ENCODE data around the gene PDE6D.
"Not testable (repeated sequence)": the region's sequence is repeated elsewhere in the genome, so short reads cannot be mapped to it uniquely, and the experiment has no call there.

Gene PDE6D

DNA sequence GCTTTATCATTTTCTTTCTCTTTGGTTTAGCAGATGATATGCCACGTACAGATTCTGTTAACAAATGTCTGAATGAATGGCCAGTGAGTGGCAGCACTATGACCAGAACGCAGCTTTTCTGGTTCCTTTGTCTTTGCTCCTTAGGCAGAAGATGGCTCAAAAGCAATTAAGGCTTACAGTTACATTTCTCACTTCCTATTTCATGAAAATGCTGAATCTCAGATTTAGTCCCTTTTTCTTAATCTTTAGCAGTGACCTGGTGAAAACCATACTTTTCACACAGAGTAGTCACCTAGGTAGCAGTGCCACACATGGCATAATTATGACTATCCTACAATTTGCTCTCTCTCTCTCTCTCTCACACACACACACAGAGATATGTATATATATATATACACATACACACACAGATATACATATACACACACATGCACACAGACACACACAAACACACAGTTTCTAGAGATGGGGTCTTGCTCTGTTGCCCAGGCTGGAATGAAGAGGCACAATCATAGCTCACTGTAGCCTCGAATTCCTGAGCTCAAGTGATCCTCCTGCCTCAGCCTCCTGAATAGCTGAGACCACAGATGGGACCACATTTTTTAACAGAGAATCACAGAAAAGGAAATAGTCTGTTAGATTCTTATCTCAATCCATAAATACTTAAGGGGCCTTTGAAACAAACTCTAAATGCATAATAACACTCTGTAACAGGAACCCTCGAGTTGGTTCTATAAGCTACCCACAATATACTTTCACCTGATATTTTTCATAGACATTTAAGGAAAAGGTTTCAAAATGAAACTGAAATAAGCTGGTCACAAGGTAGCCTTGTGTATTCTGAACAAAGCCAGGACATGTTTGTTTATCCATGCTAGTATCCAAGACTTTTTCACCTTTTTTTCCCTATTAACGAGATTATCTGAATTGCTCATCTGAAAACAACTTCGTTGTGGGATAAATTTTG lies 11.6 kb downstream of the PDE6D start:
- DNase-seq (ENCODE audit: low read depth), result no peak

DNA sequence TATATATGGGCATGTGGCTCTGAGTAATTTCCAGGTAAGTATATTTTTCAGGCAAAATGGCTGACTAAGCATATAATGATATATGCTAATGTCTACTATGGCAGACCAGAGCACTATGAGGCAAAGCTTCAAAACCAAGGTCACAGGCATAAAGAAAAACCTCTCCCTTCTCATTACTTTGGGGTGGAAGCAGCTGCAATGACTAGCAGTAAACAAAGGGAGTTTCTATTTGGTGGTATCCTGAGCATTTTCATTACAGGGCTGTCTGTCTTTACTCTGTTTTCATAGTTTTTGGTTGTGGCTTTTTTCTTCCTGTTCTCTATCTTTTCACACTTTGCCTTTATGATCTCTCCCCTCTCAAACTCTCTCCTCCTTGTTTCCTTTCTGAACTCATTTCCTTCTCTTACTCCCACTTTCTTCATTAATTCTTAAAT lies 15.6 kb downstream of the PDE6D start:
- DNase-seq (ENCODE audit: low read depth), result no peak

DNA sequence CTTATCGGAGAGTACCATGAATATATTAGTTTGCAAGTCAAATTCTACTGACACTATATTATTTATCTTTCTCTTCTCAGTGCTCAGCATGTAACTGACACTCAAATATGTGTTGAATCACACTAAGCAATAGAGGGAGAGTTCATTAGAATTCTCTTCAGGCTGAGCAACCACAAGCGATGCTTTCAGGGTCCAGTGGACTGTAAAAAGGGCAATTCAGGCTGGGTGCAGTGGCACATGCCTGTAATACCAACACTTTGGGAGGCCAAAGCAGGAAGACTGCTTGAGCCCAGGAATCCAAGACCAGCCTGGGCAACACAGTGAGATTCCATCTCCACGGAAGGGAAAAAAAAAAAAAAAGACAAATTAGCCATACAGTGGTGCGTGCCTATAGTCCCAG lies 16.3 kb downstream of the PDE6D start:
- no peak for DNase-seq (ENCODE audit: low read depth)

DNA sequence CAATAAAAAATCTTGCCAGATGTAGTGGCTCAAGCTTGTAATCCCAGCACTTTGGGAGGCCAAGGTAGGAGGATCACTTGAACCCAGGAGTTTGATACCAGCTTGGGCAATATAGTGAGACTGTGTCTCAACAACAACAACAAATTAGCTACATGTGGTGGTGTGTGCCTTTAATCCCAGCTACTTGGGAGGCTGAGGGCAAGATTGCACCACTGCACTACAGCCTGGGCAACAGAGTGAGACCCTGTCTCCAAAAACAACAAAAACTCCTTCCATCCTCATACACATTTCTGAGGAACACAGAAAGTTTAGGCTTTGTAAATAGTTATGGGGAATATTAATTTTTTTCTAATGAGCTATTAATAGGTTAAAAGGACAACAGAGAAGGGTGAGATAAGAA lies 17.0 kb downstream of the PDE6D start:
- DNase-seq (ENCODE audit: low read depth), result no peak

DNA sequence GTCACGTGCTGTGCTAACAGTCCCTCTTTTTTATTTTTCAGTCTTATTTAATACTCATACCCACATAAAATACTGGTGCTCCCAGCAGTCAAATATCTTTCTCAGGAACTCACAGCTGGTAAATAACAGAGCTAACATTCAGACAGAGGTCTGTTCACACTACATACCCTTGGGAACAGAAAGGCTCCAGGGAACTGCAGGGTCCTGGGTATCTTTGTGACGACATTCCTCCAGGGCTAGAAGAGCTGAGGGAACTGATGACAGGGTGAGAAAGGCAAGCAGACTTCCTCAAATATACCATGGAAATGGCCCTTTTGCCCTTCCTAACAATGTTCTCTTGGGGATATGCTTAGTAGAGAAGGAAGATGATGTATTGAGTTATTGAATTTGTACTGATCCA lies 19.3 kb downstream of the PDE6D start:
- no peak for DNase-seq (ENCODE audit: low read depth)

DNA sequence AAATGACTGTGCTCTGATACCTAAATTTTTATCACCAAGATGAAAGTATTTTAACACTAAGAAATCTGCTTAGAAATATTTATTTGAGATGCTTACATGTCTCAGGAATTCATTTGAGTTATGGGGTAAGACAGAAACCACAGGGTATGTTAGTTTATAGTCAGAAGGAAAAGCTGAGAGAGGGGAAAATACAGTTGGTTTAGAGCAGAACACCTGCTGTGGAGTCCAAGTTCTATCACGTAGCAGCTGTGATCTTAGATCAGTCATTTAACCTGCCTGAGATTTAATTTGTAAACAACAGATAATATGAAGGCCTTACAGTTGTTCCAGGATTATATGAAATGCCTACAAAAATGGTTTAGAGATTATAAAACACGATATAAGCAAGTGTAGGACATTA lies 29.0 kb downstream of the PDE6D start:
- no peak for DNase-seq (ENCODE audit: low read depth)

DNA sequence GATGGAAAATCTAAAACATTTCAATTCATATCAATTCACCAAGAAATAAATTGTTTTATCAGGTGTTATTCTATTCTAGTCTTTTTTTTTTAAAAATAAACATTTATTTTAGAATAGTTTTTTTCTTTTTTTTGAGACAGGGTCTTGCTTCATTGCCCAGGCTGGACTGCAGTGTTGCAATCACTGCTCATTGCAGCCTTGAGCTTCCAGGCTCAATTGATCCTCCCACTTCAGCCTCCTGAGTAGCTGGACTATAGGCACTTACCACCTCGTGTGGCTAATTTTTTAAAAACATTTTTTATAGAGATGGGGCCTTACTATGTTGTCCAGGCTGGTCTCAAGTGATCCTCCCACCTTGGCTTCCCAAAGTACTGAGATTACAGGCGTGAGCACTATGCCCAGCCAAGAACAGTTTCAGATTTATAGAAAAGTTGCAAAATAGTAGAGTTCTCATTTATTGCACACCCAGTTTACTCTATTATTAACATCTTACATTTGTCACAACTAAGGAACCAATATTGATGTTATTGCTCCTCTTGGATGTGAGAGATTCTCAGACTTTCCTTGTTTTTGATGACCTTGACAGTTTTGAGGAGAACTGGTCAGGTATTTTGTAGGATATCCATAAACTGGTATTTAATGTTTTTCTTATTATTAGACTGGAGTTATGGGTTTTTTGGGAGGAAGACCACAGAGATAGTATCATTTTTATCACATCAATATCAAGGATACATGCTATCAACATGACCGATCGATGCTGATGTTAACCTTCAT lies 29.9 kb downstream of the PDE6D start:
- DNase-seq (ENCODE audit: low read depth), result no peak

DNA sequence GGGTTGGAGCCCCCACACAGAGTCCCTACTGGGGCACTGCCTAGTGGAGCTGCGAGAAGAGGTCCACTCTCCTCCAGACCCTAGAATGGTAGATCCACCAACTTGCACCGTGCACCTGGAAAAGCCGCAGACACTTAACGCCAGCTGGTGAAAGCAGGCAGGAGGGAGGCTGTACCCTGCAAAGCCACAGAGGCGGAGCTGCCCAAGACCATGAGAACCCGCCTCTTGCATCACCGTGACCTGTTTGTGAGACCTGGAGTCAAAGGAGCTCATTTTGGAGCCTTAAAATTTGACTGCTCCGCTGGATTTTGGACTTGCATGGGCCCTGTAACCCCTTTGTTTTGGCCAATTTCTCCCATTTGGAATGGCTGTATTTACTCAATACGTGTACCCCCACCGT lies 32.1 kb downstream of the PDE6D start:
- not testable (repeated sequence) for DNase-seq (ENCODE audit: low read depth)

DNA sequence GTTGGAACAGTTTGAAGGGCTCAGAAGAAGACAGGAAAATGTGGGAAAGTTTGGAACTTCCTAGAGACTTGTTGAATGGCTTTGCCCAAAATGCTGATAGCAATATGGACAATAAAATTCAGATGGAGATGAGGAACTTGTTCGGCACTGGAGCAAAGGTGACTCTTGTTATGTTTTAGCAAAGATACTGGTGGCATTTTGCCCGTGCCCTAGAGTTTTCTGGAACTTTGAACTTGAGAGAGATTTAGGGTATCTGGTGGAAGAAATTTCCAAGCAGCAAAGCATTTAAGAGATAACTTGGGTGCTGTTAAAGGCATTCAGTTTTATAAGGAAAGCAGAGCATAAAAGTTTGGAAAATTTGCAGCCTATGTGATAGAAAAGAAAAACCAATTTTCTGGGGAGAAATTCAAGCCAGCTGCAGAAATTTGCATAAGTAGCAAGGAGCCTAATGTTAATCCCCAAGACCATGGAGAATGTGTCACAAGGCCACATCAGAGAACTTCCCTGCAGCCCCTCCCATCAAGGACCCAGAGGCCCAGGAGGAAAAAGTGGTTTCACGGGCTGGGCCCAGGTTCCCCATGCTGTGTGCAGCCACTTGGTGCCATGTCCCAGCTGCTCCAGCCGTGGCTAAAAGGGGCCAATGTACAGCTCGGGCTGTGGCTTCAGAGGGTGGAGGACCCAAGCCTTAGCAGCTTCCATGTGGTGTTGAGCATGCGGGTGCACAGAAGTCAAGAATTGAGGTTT lies 32.8 kb downstream of the PDE6D start:
- not testable (repeated sequence) for DNase-seq (ENCODE audit: low read depth)

DNA sequence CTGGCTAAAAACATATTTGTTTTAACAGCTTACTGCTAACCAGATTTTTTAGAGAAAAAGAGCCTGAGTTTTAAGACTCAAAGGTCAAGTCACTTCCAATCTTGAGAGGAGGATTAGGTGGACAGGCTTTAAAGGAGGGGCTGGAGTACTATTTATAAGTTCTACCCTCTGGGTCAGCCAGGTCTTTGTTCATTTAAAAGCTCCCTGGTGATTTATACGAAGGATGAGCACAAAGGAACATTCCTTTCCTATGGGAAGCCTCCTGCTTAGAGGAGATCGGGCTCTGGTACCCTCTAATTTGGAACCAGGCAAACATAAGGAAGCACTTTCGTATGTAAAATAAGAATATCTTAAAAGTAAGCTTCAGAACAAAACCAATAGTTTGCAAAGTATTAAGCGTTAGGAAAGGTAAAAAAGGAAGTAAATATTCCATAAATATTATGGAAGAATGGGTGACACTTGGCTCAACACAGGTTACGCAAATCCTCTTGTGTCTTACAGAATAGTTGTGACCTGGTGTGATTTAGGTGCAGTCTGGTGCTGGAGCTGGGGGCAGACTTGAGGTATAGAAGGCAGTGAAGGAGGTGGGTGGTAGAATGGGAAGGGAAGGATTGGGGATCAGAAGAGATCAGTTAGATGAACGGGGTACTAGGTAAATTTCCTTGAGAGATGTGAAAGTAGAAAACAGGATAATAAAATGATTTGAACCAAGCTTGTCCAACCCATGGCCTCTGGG lies 35.6 kb downstream of the PDE6D start:
- DNase-seq (ENCODE audit: low read depth), result no peak

DNA sequence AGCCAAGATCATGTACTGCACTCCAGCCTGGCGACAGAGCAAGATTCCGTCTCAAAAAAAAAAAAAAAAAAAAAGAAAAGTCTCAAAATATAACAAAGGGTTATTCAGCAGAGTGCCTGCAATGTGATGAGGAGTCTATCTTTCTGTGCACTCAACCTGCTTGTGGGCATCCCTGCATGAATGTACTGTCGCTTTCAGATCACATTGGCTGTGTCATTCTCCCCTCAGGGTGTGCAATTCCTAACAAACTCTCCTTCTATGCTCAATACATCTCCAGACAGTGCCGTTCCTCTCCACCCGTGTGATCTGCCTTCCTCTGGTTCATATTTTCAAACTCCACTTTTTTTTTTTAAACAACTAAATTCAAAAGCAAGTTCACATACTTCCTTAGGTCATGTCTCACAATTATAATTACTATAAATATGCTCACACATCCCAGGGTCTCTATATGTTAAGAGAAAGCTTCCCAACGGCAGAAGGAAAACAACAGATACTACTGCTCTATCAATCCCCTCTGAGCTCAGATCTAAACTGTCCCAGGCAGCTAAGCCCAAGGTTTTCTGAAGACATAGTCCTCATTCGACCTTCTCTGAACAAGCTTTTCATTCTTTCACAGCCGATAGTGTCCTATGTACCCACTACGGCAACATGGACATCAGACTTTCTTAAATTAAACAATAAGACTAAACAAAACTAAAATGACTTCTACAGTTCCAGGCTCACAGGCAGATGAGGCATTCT lies 37.5 kb downstream of the PDE6D start:
- DNase-seq (ENCODE audit: low read depth), result no peak

DNA sequence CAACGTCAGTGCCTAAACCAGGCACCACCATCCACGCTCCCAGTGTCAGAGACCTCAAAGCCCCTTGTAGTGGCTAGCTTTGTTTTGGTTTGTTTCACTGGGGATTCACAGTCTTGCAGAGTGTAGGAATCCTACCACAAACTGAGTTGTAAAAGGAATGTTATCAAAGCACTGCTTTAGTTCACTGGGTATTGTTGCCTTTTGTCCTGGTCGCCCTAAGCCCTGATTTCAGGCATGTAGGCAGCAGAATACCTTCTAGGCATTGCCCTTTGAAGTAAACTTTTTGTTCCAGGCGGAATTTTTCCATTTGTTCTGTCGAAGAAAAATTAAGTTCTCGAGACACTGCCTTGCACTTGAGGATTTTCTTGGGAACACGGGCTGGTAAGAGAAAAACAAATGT lies 43.3 kb downstream of the PDE6D start:
- no peak for DNase-seq (ENCODE audit: low read depth)

DNA sequence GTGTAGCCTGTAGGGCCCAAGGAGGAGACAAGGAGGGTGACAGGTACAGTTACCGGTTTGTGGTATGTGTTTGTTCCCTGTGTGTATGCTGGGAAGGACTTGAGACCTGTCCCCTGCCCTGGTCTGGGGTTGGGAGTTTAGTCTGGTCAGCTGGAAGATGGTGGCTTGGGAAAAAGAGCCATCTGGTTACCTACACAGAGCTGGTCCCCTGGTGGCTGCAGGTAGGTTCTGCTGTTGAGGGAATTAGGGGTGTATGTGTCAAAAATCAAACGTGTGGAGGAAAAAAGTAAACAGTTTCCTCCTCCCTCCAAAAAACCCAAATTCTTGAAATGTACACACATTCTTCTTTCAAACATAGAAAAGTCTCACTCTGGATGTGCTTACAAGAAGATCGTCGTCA lies 48.5 kb downstream of the PDE6D start:
- no peak for DNase-seq (ENCODE audit: low read depth)

DNA sequence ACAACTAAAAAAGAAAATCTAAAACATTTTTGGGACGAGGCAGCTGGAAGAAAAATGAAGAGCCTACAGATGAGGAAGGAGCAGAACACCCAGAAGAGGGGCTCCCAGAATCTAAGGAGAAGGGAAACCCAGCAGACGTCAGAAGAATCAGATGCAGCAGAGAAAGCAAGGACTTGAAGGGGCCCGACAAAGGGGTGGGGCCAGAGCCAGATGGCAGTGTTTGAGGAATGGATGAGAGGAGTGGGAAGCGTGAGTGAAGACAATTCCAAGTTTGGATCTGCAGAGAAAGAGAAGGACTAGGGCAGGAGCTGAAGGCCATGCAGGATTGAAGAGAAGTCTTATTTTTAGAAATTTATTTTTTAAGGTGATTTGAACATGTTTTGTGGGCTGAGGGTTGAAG lies 53.5 kb downstream of the PDE6D start:
- no peak for DNase-seq (ENCODE audit: low read depth)

DNA sequence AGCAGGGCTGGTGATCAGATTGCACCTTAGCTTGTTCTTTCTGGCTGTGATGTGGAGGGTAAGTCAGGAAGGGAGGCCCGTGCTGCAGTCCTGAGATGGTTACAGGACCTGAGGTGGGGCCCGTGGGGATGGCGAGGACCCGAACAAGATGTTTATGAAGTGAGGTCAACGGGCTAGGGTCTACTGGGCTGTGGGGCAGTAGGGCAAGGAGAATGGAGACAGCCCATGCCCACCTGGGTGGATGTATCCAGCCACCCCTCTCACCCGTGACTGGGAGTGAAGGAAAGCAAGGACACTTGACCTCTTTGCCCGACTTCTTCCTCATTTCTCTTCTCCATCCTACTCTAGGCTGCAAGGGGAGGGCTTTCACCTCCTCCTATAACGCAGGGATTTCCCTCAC lies 54.8 kb downstream of the PDE6D start:
- no peak for DNase-seq (ENCODE audit: low read depth)

DNA sequence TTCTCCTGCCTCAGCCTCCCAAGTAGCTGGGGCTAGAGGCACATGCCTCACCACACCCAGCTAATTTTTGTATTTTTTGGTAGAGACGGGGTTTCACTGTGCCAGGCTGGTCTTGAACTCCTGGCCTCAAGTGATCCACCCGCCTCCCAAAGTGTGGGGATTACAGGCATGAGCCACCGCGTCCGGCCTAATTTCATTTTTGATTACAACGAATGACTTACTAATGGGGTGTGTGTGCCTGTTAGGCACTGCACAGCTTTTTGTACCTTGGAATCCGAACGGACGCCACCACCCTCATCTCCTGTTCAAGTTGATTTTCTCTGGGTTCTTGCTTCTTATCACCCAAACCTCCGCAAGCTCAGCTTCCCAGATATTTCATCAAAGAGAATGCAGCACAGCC lies 55.6 kb downstream of the PDE6D start:
- no peak for DNase-seq (ENCODE audit: low read depth)

DNA sequence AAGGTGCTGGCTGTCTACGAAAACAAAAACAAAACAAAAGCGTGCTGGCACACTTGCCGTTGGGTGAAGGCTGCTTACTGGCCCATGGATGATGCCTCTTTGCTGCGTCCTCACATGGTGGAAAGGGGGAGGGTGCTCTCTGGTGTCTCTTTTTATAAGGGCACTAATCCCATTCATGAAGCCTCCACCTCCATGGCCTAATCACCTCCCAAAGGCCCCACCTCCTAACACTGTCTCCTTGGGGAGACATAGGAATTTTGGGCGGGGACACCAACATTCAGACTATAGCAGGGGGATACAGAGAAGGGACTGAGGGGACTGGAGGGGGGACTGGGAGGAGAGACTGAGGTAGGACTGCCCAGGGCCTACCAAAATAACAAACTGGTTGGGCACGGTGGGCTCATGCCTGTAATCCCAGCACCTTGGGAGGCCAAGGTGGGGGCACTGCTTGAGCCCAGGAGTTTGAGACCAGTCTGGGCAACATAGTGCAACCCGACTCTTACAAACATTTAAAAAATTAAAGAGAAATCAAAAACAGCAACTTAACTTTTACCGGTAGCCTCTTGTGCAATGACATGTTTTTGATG lies 58.3 kb downstream of the PDE6D start:
- no peak for DNase-seq (ENCODE audit: low read depth)

DNA sequence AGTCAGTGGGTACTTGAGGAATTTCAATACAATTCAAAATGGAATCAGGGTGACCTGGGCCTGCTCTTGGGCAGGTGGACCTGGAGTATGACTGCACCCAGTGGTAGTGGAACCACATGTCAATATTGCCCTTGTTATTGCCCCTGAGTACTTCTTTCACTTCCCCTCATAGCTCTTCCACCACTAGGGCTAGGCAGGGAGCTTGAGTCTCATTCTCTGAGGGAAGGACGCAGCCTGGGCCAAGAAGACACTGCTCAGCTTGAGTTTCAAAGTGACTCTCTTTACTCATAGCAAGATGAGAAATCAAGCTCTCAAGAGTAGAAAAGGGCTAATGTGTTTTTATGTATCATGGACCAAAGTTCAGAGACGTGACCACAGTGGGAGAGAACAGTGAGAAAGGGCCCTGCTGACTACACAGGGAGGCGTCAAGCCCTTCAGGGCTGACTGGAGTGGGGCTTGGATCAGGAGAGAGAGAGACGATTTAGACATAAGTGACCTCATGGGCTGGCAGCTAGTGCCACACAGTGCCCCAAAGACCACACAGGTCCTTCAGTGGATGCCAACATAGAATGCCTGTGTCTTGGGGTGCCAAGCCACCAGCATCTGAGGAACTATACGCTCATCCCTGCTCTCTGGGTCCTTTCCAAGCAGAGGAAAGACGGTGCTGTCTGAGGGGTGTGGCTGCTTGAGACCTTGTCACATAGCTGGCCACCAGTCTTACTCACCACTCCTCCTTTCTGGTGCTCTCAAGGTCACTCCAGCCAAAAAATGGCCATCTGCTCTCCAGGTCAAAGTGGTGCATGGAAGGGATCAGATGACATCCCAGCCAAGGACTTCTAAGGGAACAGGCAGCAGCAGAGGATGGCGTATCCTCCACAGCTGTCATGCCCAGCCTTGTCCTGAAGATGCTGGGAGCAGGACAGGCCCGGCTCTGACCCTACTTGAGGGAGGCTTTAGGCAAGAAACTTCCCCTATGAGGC lies 59.8 kb downstream of the PDE6D start:
- no peak for DNase-seq (ENCODE audit: low read depth)

DNA sequence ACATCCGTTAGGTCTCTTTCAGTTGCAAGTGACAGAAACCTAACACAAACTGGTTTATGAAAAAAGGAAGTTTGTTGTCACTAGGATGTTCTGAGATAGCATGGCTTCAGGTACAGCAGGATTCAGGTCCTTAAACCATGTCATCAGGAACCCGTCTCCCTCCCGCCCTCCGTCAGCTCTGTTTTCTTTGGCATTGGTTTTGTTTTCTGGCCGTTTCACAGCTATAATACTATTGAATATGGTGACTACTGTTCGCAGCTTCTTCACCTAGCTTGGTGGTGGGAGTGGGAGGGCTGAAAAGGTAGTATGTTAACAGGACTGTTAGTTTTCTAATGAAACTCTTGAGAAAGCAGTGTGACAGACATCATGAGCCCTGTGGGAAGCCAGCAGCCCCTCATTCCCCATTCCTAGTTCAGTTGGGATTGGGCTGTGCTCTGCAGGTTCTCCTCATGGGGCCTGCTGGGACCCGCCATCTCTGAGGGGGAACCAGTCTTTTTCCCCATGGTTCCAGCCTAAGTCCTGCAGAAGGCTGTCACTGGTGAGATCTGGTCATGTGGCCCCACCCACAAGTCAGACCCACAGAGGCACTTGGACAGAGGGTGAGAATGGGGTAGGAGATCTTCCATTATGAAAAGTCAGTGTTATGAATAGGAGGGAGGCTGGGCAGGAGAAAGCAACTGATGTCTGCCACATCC lies 60.6 kb downstream of the PDE6D start:
- DNase-seq (ENCODE audit: low read depth), result no peak

Measured in stimulated activated CD8-positive, alpha-beta memory T cell treated with anti-CD3 and anti-CD28 coated beads, Interleukin-4, amount 100 ng/mL, for 24 hours (primary cell).